GM23338 (cell line): ENCODE results near the gene HCRTR1.

Experiments used
- CTCF ChIP-seq, 2 experiments: fragments of 200-600 bp in 1 of 2; sonication (generic) in 1 of 2; conservative IDR thresholded peaks; 2 replicates each; pipeline versions ENCODE4 v1.5.1 to v1.6.1; 2016 to 2017; ENCODE audit warnings: antibody characterized with exemption in 2 of 2, low read depth in 2 of 2, mild to moderate bottlenecking in 2 of 2, moderate library complexity in 1 of 2
- POLR2AphosphoS5 ChIP-seq: IDR thresholded peaks from 2 replicates; pipeline ENCODE4 v1.6.1; 2016; ENCODE audit warnings: antibody characterized with exemption, low read depth
- TF ChIP-seq, protein P1 (sequence below): IDR thresholded peaks from one replicate; pipeline ENCODE4 v1.6.1; 2018; ENCODE audit warnings: antibody characterized with exemption; ENCODE audit not compliant: unreplicated experiment

- TF ChIP-seq, protein P1, sequence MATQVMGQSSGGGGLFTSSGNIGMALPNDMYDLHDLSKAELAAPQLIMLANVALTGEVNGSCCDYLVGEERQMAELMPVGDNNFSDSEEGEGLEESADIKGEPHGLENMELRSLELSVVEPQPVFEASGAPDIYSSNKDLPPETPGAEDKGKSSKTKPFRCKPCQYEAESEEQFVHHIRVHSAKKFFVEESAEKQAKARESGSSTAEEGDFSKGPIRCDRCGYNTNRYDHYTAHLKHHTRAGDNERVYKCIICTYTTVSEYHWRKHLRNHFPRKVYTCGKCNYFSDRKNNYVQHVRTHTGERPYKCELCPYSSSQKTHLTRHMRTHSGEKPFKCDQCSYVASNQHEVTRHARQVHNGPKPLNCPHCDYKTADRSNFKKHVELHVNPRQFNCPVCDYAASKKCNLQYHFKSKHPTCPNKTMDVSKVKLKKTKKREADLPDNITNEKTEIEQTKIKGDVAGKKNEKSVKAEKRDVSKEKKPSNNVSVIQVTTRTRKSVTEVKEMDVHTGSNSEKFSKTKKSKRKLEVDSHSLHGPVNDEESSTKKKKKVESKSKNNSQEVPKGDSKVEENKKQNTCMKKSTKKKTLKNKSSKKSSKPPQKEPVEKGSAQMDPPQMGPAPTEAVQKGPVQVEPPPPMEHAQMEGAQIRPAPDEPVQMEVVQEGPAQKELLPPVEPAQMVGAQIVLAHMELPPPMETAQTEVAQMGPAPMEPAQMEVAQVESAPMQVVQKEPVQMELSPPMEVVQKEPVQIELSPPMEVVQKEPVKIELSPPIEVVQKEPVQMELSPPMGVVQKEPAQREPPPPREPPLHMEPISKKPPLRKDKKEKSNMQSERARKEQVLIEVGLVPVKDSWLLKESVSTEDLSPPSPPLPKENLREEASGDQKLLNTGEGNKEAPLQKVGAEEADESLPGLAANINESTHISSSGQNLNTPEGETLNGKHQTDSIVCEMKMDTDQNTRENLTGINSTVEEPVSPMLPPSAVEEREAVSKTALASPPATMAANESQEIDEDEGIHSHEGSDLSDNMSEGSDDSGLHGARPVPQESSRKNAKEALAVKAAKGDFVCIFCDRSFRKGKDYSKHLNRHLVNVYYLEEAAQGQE: no peak
- TF ChIP-seq POLR2AphosphoS5 (no peak), CTCF (conservative IDR thresholded peaks at IDR 0.05; ENCODE audit: low read depth in 2 of 2) (peak; percentile 89 to 97)
Measured at GRCh38 chr1:31663622-31664452, 46.3 kb downstream of the HCRTR1 start.
